Parathyroid adenoma (tissue), 2 donors: ENCODE results near the gene CDC14B.
"Not testable (repeated sequence)": the region's sequence is repeated elsewhere in the genome, so short reads cannot be mapped to it uniquely, and the experiment has no call there.

Experiments used
- H2AFZ ChIP-seq: fragments of 300-600 bp; sonication (generic); one replicate; pipeline ENCODE4 v1.7.0; 2017; ENCODE audit warnings: antibody characterized with exemption, mild to moderate bottlenecking
- H3K27ac ChIP-seq: fragments of 300-600 bp; sonication (generic); one replicate; pipeline ENCODE4 v1.7.0; 2017
- H3K27me3 ChIP-seq: fragments of 300-600 bp; sonication (generic); one replicate; pipeline ENCODE4 v1.7.0; 2017; ENCODE audit warnings: low read length; ENCODE audit not compliant: control insufficient read depth, insufficient read depth
- H3K36me3 ChIP-seq: fragments of 300-600 bp; sonication (generic); one replicate; pipeline ENCODE4 v1.7.0; 2017; ENCODE audit warnings: low read length; ENCODE audit not compliant: control insufficient read depth, insufficient read depth
- H3K4me1 ChIP-seq: fragments of 300-600 bp; sonication (generic); one replicate; pipeline ENCODE4 v1.7.0; 2017; ENCODE audit warnings: control low read depth
- H3K4me2 ChIP-seq: fragments of 300-600 bp; sonication (generic); one replicate; pipeline ENCODE4 v1.7.0; 2017; ENCODE audit warnings: low read length
- H3K4me3 ChIP-seq: fragments of 300-600 bp; sonication (generic); one replicate; pipeline ENCODE4 v1.7.0; 2017; ENCODE audit warnings: low read depth, low read length
- H3K79me2 ChIP-seq: fragments of 300-600 bp; sonication (generic); one replicate; pipeline ENCODE4 v1.7.0; 2017; ENCODE audit warnings: control low read depth
- H3K9ac ChIP-seq: fragments of 300-600 bp; sonication (generic); one replicate; pipeline ENCODE4 v1.7.0; 2017; ENCODE audit warnings: mild to moderate bottlenecking
- H3K9me3 ChIP-seq: fragments of 300-600 bp; sonication (generic); one replicate; pipeline ENCODE4 v1.7.0; 2017; ENCODE audit warnings: low read length; ENCODE audit not compliant: control insufficient read depth
- TF ChIP-seq, protein P1 (sequence below): fragments of 300-600 bp; sonication (generic); IDR thresholded peaks from one replicate; pipeline ENCODE4 v1.7.0; 2017; ENCODE audit warnings: antibody characterized with exemption, mild to moderate bottlenecking
- donor health status: primary hyperparathyroidism.

CDC14B gene

GRCh38 chr9:96509026-96509425 lies 110.6 kb downstream of the CDC14B start:
- Histone ChIP-seq H3K36me3 (no peaks in the 10 kb centered on the region), H3K4me1 (no peaks in the 10 kb centered on the region), H3K9ac (no peak overlapping the region), H3K9me3 (no peaks in the 10 kb centered on the region), H3K27me3 (no peaks in the 10 kb centered on the region), H3K27ac (no peak overlapping the region), H3K79me2 (no peaks in the 10 kb centered on the region), H3K4me2 (no peak overlapping the region), H2AFZ (no peak overlapping the region), H3K4me3 (no peak overlapping the region)
- TF ChIP-seq, protein P1, sequence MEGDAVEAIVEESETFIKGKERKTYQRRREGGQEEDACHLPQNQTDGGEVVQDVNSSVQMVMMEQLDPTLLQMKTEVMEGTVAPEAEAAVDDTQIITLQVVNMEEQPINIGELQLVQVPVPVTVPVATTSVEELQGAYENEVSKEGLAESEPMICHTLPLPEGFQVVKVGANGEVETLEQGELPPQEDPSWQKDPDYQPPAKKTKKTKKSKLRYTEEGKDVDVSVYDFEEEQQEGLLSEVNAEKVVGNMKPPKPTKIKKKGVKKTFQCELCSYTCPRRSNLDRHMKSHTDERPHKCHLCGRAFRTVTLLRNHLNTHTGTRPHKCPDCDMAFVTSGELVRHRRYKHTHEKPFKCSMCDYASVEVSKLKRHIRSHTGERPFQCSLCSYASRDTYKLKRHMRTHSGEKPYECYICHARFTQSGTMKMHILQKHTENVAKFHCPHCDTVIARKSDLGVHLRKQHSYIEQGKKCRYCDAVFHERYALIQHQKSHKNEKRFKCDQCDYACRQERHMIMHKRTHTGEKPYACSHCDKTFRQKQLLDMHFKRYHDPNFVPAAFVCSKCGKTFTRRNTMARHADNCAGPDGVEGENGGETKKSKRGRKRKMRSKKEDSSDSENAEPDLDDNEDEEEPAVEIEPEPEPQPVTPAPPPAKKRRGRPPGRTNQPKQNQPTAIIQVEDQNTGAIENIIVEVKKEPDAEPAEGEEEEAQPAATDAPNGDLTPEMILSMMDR: no peak

DNA sequence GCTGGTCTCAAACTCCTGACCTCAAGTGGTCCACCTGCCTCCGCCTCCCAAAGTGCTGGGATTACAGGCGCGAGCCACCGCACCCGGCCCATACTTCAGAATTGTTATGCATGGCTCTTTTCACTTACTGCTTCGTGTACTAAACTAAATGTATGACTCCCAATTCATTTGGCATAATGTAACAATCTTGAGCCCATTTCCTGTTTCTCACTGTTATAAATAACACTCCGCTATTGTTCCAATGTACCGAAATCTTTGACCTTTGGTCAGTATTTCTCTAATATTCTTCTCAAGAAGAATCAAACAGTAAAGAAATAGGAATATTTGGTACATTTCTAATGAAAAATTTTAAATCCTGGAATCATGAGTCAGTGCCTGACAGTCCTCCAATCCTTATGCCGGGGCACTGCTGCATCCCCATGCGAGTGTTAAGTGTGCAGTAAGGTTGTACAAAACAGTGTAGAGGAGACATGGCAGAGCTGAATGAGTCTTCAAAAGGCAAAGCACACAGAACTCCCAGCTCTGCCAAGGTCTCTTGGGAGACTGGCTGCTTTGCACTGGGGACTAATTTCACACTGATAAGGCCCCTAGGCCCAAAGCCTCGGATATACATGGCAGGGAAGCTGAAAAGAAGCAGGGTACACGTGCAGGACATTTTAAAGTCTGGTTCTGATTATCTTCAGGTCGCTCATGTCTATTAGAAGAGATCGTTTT lies 111.3 kb downstream of the CDC14B start:
- TF ChIP-seq, protein P1: no peak
- no peaks in the 10 kb centered on the region for H3K27me3 ChIP-seq
- no peak overlapping the region for H3K27ac ChIP-seq
- no peaks in the 10 kb centered on the region for H3K36me3 ChIP-seq
- H3K9ac ChIP-seq: no peak overlapping the region
- no peak overlapping the region for H3K4me3 ChIP-seq
- H3K4me2 ChIP-seq: no peak overlapping the region
- no peaks in the 10 kb centered on the region for H3K79me2 ChIP-seq
- H3K9me3 ChIP-seq: no peaks in the 10 kb centered on the region
- H2AFZ ChIP-seq: no peak overlapping the region
- no peaks in the 10 kb centered on the region for H3K4me1 ChIP-seq

GRCh38 chr9:96505316-96505991 lies 114.2 kb downstream of the CDC14B start:
- Histone ChIP-seq H3K4me3 (no peak overlapping the region), H2AFZ (no peak overlapping the region), H3K27ac (no peak overlapping the region), H3K27me3 (no peaks in the 10 kb centered on the region), H3K79me2 (no peaks in the 10 kb centered on the region), H3K4me2 (no peak overlapping the region), H3K9me3 (no peaks in the 10 kb centered on the region), H3K36me3 (no peaks in the 10 kb centered on the region), H3K4me1 (no peaks in the 10 kb centered on the region), H3K9ac (no peak overlapping the region)
- TF ChIP-seq, protein P1: no peak

DNA sequence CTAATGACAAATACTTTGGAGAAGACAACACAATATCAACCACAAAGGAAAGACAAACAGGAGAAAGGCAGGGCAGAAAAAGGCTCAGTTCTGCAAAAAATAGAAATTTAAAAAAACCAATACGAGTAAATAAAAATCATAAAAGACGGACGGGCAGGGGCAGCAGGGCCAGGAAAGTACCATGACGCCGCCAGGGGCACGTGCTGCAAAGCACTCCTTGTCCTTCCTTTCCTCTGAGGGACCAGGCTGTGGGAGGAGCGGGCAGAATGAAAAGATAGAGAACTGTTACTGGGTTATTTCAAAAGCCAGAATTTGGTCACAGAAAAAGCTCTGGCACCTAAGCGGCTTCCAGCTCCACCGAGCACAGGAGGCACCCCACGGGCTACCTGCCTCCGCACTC lies 115.7 kb downstream of the CDC14B start:
- no peaks in the 10 kb centered on the region for H3K36me3 ChIP-seq
- no peak overlapping the region for H3K27ac ChIP-seq
- H3K79me2 ChIP-seq: no peaks in the 10 kb centered on the region
- H3K4me3 ChIP-seq: no peak overlapping the region
- TF ChIP-seq, protein P1: no peak
- no peaks in the 10 kb centered on the region for H3K9me3 ChIP-seq
- H3K27me3 ChIP-seq: no peaks in the 10 kb centered on the region
- no peaks in the 10 kb centered on the region for H3K4me1 ChIP-seq
- no peak overlapping the region for H2AFZ ChIP-seq
- H3K9ac ChIP-seq: no peak overlapping the region
- no peak overlapping the region for H3K4me2 ChIP-seq

DNA sequence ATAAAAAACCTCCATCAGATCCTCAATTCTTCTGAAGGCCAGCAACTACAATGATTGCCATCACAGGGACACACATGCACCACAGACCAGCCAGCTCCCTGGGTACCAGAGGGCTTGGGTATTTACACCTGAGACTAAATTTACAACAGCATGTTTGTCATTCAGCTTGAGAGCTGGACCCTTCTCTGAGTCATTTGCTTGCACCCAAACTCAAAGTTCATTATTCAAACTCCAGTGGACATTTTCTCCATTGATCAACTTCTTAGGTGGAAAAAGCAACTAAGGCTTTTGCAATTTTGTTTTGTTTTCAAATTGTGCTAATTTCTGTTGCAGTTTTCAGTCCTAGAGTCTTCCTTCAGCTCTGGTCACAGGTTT lies 116.3 kb downstream of the CDC14B start:
- H3K4me2 ChIP-seq, H3K4me3 ChIP-seq, H3K27ac ChIP-seq: not testable (repeated sequence)

More for the DNA sequence above, 116.3 kb downstream of the CDC14B start:
- not testable (repeated sequence) for H3K4me1 ChIP-seq, H3K9me3 ChIP-seq, H3K27me3 ChIP-seq, H2AFZ ChIP-seq, H3K36me3 ChIP-seq, H3K79me2 ChIP-seq, H3K9ac ChIP-seq
